Upper lobe of right lung (tissue), 1 donor: ENCODE results near the gene IL32. TPM values are rescaled to one million over a fixed set of nuclear protein-coding genes. Genes with fewer than 3 reads are reported as not detected.
A peak's percentile ranks its signal among the peaks of the same experiment; 100 is the strongest.

Experiments used
- ATAC-seq: fragments of 200-7000 bp; cut with Tn5 transposase; one replicate; pipeline ENCODE4 v1.9.1; 2020; ENCODE audit warnings: mild to moderate bottlenecking, moderate library complexity
- DNase-seq: peaks from one replicate; pipeline ENCODE4 v3.0.0-alpha.2; 2020
- H3K27ac ChIP-seq: fragments of 200-600 bp; one replicate; pipeline ENCODE4 v1.8.0; 2022
- H3K27me3 ChIP-seq: fragments of 200-600 bp; one replicate; pipeline ENCODE4 v1.8.0; 2022; ENCODE audit warnings: mild to moderate bottlenecking
- H3K36me3 ChIP-seq: fragments of 200-600 bp; one replicate; pipeline ENCODE4 v1.8.0; 2022
- H3K4me1 ChIP-seq: fragments of 200-600 bp; one replicate; pipeline ENCODE4 v1.8.0; 2022
- H3K4me3 ChIP-seq: fragments of 200-600 bp; one replicate; pipeline ENCODE4 v1.8.0; 2022; ENCODE audit warnings: mild to moderate bottlenecking
- H3K9me3 ChIP-seq: fragments of 200-600 bp; one replicate; pipeline ENCODE4 v1.8.0; 2022
- CTCF ChIP-seq: fragments of 200-600 bp; IDR thresholded peaks from one replicate; pipeline ENCODE4 v1.8.0; 2022; ENCODE audit warnings: antibody characterized with exemption
- intact Hi-C: fragments of 100-400 bp; cut with DNase I; formaldehyde crosslinking; loops from one replicate; pipeline ENCODE4 v1.11.0; 2022
- total RNA-seq: library from RNA; stranded (reverse); fragmentation: NEBNext Ultra II Directional; extraction: Animal tissue kit (Norgen Biotek cat#: 25700); gene quantifications from one replicate; pipeline ENCODE4 v1.2.1, GENCODE V29; 2021
- donor health status: DM: no; HTN: yes; CAD: no; lungs with severe emphysema.

IL32 gene
- total RNA-seq, 1 donor from 2014 or later: 91.5 TPM

GRCh38 chr16:3038896-3039295, 26.5 kb upstream of the IL32 start:
- Histone ChIP-seq H3K36me3 (no peaks in the 10 kb centered on the region), H3K4me3 (no peak overlapping the region), H3K9me3 (no peaks in the 10 kb centered on the region), H3K27ac (no peak overlapping the region), H3K27me3 (peaks cover 69% of the 10 kb centered on the region), H3K4me1 (no peaks in the 10 kb centered on the region)
- DNase-seq (no peak), ATAC-seq (no peak)
- intact Hi-C loops: no loop called here
- no peak for TF ChIP-seq CTCF

GRCh38 chr16:3042376-3042775, 23.1 kb upstream of the IL32 start:
- DNase-seq (no peak), ATAC-seq (no peak)
- intact Hi-C loops: no loop called here
- Histone ChIP-seq H3K36me3 (no peaks in the 10 kb centered on the region), H3K27me3 (peaks cover 77% of the 10 kb centered on the region), H3K4me1 (peaks cover 12% of the 10 kb centered on the region), H3K4me3 (no peak overlapping the region), H3K27ac (no peak overlapping the region), H3K9me3 (no peaks in the 10 kb centered on the region)
- no peak for TF ChIP-seq CTCF

- H3K4me3 ChIP-seq: no peak overlapping the region
- H3K4me1 ChIP-seq: peaks cover 12% of the 10 kb centered on the region
- ATAC-seq (no peak), DNase-seq (no peak)
- intact Hi-C loops: no loop called here
- TF ChIP-seq CTCF: no peak
- H3K36me3 ChIP-seq: no peaks in the 10 kb centered on the region
- no peaks in the 10 kb centered on the region for H3K9me3 ChIP-seq
- no peak overlapping the region for H3K27ac ChIP-seq
- H3K27me3 ChIP-seq: peaks cover 76% of the 10 kb centered on the region
Observed at GRCh38 chr16:3044708-3045107, 20.7 kb upstream of the IL32 start.

- Histone ChIP-seq H3K4me3 (peak within 1 kb of the TSS; percentile 53), H3K27ac (peak within 1 kb of the TSS; percentile 42), H3K27me3 (peaks cover 78% of the 10 kb centered on the region), H3K36me3 (no peaks in the 10 kb centered on the region), H3K4me1 (peaks cover 12% of the 10 kb centered on the region), H3K9me3 (no peaks in the 10 kb centered on the region)
- ATAC-seq: peak; percentile 68
- intact Hi-C loops: no loop called here
- TF ChIP-seq CTCF: no peak
- DNase-seq: peak; percentile 75
Observed at GRCh38 chr16:3045758-3046640, 19.4 kb upstream of the IL32 start, which contains the start of gene MMP25. MMP25 (plus strand) TSS chr16:3046561; CDS start chr16:3046918, 357 bp downstream.

- Histone ChIP-seq H3K27me3 (peaks cover 70% of the 10 kb centered on the region), H3K36me3 (no peaks in the 10 kb centered on the region), H3K4me1 (peaks cover 12% of the 10 kb centered on the region), H3K27ac (no peak overlapping the region), H3K9me3 (no peaks in the 10 kb centered on the region), H3K4me3 (peak overlapping the region; percentile 53)
- intact Hi-C loops: no loop called here
- no peak for TF ChIP-seq CTCF
- DNase-seq (no peak), ATAC-seq (peak; percentile 13)
Observed at GRCh38 chr16:3046641-3047386, 18.6 kb upstream of the IL32 start.
